ENCODE measurements around the gene SPACA9. TPM values are rescaled to one million over a fixed set of nuclear protein-coding genes. Genes with fewer than 3 reads are reported as not detected.

Gene SPACA9
- polyA plus RNA-seq, 3 donors: 2.9 to 6.3 (median 3.1) TPM

GRCh38 chr9:132858751-132859150 is 19.9 kb upstream of the SPACA9 start:
- 51 to 81% (median 67%) methylated on average over 7 of the region's 7 CpGs for WGBS, 3 donors
- H3K27ac ChIP-seq (ENCODE audit: low read depth, low read length): no peak overlapping the region

DNA sequence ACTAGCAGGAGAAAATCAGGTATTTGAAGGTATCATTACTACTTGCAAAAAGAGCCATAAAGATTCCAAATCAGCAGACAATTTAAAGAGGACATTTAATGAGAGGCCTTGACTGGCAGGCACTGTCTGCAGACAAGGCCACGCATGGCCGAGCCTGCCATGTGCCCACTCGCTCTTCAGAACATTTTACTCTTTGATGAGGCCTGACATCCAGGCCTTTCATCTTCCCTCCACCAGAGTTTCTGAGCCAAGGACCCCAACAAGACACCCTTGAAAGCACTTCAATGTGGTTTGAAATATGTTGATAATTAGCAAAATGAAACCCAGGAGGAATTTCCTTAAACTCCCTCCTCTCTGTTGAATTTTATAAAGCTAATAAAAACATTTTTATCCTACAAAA is 17.0 kb upstream of the SPACA9 start:
- H3K27ac ChIP-seq (ENCODE audit: low read depth, low read length): no peak overlapping the region
- WGBS, 3 donors: 93 to 95% (median 94%) methylated on average over 3 of the region's 3 CpGs

DNA sequence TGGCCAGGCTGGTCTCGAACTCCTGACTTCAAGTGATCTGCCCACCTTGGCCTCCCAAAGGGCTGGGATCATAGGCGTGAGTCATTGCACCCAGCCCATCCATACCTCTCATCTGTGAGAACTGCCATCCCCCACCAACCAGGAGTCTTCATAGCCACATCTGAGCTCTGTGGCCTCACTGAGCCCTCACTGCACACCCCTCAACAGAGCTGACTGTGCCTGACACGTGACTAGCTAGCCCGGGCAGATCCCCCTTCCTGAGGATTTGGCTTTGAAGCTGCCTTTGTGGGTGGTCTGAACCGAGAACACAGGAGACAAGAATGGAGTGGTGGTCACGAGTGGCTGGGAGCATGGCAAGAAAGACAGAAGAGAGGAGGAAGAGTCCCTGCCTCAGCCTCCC is 16.2 kb upstream of the SPACA9 start:
- no peak overlapping the region for H3K27ac ChIP-seq (ENCODE audit: low read depth, low read length)
- 78 to 80% (median 78%) methylated on average over 6 of the region's 6 CpGs for WGBS, 3 donors

- 86 to 93% (median 90%) methylated on average over 12 of the region's 12 CpGs for WGBS, 3 donors
- H3K27ac ChIP-seq (ENCODE audit: low read depth, low read length): no peak overlapping the region
Observed at GRCh38 chr9:132863096-132863495, 15.6 kb upstream of the SPACA9 start.

DNA sequence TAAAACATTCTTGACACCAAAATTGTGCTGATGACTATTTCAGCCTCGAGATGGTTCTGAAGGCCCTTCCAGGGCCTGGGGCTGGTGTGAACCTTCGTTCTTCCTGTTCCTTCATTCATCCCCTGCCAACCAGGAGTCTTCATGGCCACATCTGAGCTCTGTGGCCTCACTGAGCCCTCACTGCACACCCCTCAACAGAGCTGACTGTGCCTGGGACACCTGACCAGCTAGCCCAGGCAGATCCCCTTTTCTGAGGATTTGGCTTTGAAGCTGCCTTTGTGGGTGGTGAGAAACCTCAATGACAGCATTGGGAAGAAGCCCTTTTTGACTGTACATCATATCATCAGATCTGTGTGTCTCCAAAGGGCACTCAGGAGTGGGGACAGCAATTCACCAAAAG is 14.4 kb upstream of the SPACA9 start:
- no peak overlapping the region for H3K27ac ChIP-seq (ENCODE audit: low read depth, low read length)
- WGBS, 3 donors: 74 to 80% (median 77%) methylated on average over 2 of the region's 2 CpGs

DNA sequence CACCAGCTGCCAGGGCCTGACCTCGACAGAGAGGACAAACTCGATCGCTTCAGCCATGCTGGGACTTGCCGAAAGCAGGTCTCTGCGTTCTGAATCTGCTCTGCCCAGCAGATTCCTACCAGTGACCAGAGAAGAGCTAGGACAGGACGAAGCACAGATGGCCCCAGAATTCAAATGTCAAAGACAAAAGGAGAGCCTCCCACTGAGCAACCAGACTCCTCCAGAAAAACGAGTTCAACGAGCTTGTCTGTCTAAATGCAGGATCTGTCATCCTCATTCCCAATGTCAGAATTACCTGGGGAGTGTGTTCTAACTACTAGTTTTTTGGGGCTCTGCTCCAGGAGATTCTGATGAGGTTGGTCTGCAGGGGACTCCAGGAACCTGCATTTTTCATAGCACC is 14.0 kb upstream of the SPACA9 start:
- no peak overlapping the region for H3K27ac ChIP-seq (ENCODE audit: low read depth, low read length)
- WGBS, 3 donors: 65 to 75% (median 69%) methylated on average over 8 of the region's 8 CpGs

DNA sequence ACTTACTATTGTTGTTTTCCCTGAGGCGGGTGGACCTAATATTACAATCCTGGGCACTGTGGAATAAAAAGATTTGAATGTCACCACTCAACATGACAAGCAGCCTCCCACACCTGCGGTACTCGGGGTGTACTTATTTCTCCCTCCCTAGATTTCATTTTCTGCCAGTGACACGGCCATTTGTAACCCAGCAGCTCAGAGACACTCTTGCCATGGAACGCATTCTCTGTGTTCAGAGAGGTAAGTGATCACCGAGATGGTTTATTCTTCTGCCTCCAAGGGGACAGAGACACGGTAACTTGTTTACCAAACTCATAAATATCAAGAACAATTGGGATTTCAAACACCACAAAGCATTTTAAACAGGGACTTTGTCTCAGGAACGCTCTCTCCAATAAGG is 11.8 kb upstream of the SPACA9 start:
- no peak overlapping the region for H3K27ac ChIP-seq (ENCODE audit: low read depth, low read length)
- 83 to 87% (median 86%) methylated on average over 8 of the region's 8 CpGs for WGBS, 3 donors

DNA sequence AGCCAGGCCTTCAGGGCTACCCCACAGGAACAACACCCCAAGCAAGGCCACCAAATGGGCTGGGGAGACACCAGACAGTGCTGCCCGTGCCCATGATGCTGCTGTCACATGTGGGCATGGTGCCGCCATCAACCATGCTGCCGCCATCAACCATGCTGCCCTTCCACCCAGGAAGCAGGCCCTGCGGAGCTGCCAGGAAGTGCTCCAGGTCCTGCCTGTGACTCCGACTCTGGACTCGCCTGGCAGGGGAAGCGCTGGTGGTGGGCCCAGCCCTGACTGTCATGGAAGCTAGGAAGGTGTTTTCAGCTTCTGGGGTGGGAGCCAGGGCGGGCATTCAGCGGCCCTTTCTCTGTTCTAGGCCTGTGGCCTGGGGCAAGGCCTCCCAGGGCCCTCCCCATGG is 9.4 kb upstream of the SPACA9 start:
- WGBS, 3 donors: 92 to 94% (median 94%) methylated on average over 9 of the region's 9 CpGs
- H3K27ac ChIP-seq (ENCODE audit: low read depth, low read length): no peak overlapping the region

GRCh38 chr9:132873403-132873802 is 5.3 kb upstream of the SPACA9 start:
- 71 to 81% (median 80%) methylated on average over 7 of the region's 7 CpGs for WGBS, 3 donors
- H3K27ac ChIP-seq (ENCODE audit: low read depth, low read length): no peak overlapping the region

DNA sequence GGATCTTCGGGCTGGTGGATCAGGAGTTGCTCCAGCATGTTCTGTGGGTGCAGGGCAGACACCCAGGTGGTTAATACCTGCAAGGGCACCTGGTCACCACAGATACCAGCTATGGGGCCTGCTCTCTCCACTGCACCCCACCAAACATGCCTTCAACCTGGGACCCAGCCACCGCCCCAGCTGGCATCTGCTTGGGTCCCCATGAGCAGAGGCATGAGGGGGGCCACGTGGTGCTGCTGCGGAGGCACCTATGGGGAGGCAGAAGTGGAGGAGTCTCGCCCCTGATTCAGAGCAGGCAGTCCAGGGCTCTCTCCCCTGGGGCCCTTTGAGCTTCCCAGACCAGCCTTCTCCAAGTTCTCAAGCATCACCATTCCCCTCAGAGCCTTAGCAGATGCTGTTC is 3.5 kb upstream of the SPACA9 start:
- no peak overlapping the region for H3K27ac ChIP-seq (ENCODE audit: low read depth, low read length)
- 77 to 84% (median 81%) methylated on average over 5 of the region's 5 CpGs for WGBS, 3 donors

- no peak overlapping the region for H3K27ac ChIP-seq (ENCODE audit: low read depth, low read length)
- 88 to 93% (median 89%) methylated on average over 3 of the region's 3 CpGs for WGBS, 3 donors
Observed at GRCh38 chr9:132876849-132877248, 1.8 kb upstream of the SPACA9 start.

- WGBS, 3 donors: 40 to 54% (median 50%) methylated on average over 14 of the region's 14 CpGs
- H3K27ac ChIP-seq (ENCODE audit: low read depth, low read length): no peak overlapping the region
Observed at GRCh38 chr9:132877458-132877823, 1.3 kb upstream of the SPACA9 start.

DNA sequence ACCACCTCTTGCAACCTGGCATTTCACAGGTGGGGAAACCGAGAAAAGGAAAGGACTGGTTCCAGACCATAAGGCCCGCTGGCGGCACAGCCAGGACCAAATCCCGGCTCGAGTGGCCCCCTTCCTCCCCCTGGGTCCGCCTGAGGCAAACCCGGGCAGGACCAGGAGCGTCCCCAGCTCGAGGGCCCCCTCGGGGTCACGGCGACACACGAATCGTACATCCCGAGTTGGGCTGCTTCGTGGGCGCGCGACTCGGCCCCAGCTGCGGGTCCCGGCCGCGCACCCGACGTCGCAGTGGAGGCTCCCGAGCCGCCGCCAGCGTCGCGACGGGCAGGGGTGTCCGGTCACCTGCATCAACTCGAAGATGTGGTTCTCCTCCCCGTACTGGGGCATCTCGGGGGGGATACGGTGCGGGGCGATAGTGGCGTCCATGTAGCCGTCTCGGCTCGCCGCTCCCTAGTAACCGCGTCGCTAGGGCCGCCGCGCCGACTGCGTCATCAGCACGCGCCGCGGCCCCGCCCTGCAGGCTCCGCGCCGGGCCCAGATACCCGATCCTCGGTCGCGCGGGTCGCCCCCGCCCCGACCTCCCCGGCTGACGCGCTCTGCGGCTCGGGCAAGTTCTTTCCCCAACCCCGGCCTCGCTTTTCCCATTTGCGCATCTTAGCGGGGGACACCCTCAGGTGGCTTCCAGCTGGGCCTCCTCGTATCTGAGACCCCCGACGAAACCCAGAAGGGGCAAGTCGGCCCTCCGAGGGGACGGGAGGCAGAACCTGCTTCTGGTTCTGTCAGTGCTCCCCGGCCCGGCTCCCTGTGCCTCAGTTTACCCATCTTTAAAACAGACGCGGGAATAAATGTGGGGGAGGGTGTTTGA is 639 bp upstream of the SPACA9 start, which contains the start of gene AK8:
TSS of gene AK8 (minus strand) at position 461 of the 871 bp plus-strand sequence. CDS start at position 432, 29 bp downstream.
- H3K27ac ChIP-seq (ENCODE audit: low read depth, low read length): no peak within 1 kb of the TSS
- WGBS, 3 donors: 0 to 1% (median 0%) methylated on average over 68 to 89 of the region's 89 CpGs

DNA sequence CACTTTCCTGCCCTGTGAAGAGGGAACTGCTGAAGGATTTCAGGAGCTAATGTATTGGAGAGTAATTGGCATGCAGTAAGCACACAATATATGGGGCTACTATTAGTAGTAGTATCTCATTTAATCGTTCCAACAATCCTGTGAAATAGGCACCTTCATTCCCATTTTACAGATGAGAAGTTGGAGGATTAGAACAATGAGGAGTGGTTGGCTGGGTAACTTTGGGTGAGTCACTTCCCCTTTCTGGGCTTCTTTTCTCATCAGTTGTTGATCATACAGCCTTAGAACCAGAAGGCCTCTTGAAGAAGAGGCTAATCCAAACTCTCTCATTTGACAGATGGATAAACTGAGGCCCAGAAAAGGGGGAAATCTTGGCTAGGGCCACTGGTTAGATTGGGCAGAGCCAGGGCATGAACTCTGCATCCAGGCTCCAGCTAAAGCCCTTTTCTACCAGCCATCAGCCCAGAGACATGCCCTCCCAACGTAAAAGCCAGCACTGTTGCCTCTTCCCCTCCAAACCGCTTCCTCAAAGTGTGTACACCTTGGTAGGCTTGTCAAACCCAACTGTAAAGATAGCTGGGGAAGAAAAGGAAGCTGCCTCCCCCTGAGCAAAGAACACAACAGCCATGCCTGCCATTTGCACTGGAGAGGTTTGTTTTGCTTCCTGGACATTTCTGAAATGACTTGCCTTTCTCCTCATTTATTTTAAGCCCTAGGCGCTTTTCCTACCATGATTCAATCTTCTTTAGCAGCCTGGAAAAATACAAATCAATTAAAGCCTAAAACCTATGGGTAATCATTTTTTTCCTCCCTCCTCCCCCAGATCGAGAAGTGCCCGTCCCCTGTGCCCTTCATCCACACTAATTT is 992 bp downstream of the SPACA9 start:
- WGBS, 3 donors: 77 to 81% (median 78%) methylated on average over 6 of the region's 6 CpGs
- H3K27ac ChIP-seq (ENCODE audit: low read depth, low read length): no peak overlapping the region

- no peak overlapping the region for H3K27ac ChIP-seq (ENCODE audit: low read depth, low read length)
- 82 to 87% (median 86%) methylated on average over 7 of the region's 7 CpGs for WGBS, 3 donors
Observed at GRCh38 chr9:132880324-132880661, 1.6 kb downstream of the SPACA9 start.

GRCh38 chr9:132881826-132882225 is 3.1 kb downstream of the SPACA9 start:
- WGBS, 3 donors: 49 to 87% (median 52%) methylated on average over 6 of the region's 6 CpGs
- H3K27ac ChIP-seq (ENCODE audit: low read depth, low read length): no peak overlapping the region

DNA sequence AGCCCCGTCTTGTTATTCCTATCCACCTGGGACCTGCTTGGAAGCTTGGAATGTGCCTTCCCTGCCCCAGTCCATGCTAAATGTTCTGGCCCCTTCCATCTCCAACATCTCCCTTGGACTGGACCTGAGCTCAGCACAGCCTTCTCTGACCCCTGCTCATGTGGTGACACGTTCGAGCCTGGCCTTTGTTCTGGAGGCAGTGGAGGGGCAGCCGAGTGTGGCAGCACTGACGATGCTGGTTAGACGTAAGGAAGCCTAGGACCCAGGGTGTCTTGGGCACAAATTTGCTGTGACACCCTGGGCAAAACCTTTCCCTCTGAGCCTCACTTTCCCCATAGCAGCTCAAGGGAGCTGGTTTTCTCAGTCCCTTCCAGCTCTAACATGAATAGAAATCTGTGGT is 3.9 kb downstream of the SPACA9 start:
- H3K27ac ChIP-seq (ENCODE audit: low read depth, low read length): no peak overlapping the region
- 76 to 82% (median 78%) methylated on average over 6 of the region's 6 CpGs for WGBS, 3 donors

DNA sequence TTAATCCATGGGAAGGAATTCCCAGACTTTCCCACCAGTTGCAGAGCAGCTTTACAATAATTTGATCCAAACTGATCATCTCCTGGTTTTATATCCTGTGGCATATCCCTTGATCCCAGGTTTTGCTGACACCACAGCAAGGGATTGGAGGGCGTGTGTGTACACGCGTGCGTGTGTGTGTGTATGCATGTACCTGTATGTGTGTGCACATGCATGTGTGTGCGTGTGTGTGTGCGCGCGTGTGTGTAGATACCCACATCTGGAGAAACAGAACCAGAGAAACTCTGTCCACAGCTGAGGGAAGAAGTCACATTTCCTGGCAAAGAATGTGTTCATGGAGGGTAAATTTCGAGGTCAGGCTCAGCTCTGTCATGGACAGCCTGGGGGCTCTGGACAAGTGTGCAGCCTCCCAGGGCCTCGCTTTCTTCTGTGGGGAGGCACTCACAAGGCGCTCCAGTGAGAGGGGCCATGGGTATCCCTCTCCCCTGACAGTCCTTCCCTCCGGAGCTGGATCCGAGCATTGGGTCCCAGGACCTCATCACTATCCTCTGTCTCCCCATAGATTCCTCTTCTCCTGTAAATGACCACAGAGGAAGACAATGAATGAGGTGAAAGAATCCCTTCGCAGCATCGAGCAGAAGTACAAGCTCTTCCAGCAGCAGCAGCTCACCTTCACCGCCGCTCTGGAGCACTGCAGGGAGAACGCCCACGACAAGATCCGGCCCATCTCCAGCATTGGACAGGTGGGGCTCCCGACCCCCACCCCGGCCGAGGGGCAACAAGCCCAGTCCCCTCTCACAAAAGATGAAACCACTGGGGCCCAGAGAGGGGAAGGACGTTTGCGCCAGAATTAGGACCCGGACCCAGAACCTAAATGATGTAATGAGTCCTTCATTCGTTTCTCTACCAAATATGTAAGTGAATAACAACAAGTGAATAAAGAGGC is 4.9 kb downstream of the SPACA9 start:
- 90 to 92% (median 90%) methylated on average over 27 of the region's 27 CpGs for WGBS, 3 donors
- H3K27ac ChIP-seq (ENCODE audit: low read depth, low read length): no peak overlapping the region
